GM12878 (cell line): Measurements from ENCODE around the gene HAO2.

Experiments used
- ETV6 ChIP-seq, 2 experiments: fragments of 450-650 bp in 1 of 2; IDR thresholded peaks in 1 of 2; conservative IDR thresholded peaks in 1 of 2; 2 replicates each; pipeline ENCODE4 v1.6.1; 2014; ENCODE audit warnings: antibody characterized with exemption in 1 of 2, borderline replicate concordance in 1 of 2, low read depth in 1 of 2, mild to moderate bottlenecking in 1 of 2, moderate library complexity in 1 of 2
- EZH2 ChIP-seq: IDR thresholded peaks from 2 replicates; pipeline ENCODE4 v1.6.1; 2012; ENCODE audit warnings: low read depth, mild to moderate bottlenecking, control low read depth, inconsistent platforms, low read length, borderline replicate concordance; ENCODE audit not compliant: control insufficient read depth
- MEF2A ChIP-seq: IDR thresholded peaks from 2 replicates; pipeline ENCODE4 v1.6.1; 2011; ENCODE audit warnings: low read depth, mild to moderate bottlenecking, low read length, moderate library complexity; ENCODE audit not compliant: insufficient read depth
- NFIC ChIP-seq: IDR thresholded peaks from 2 replicates; pipeline ENCODE4 v1.6.1; 2012; ENCODE audit warnings: low read depth, mild to moderate bottlenecking, inconsistent platforms, low read length, moderate library complexity
- NRF1 ChIP-seq: conservative IDR thresholded peaks from 2 replicates; pipeline ENCODE4 v1.6.1; 2011; ENCODE audit warnings: mild to moderate bottlenecking, low read depth, low read length, improper control_type of control experiment
- POLR2AphosphoS5 ChIP-seq: IDR thresholded peaks from 2 replicates; pipeline ENCODE4 v1.6.1; 2011; ENCODE audit warnings: mild to moderate bottlenecking, low read length, inconsistent platforms
- SIN3A ChIP-seq: IDR thresholded peaks from 2 replicates; pipeline ENCODE4 v1.6.1; 2012; ENCODE audit warnings: low read depth, low read length, improper control_type of control experiment
- SMAD1 ChIP-seq: fragments of 450-650 bp; IDR thresholded peaks from 2 replicates; pipeline ENCODE4 v1.6.1; 2018; ENCODE audit warnings: mild to moderate bottlenecking, low read depth; ENCODE audit not compliant: partially characterized antibody
- TARDBP ChIP-seq: IDR thresholded peaks from 2 replicates; pipeline ENCODE4 v1.6.1; 2016; ENCODE audit warnings: borderline replicate concordance
- WRNIP1 ChIP-seq: IDR thresholded peaks from 2 replicates; pipeline ENCODE4 v1.6.1; 2011; ENCODE audit warnings: low read depth, low read length, improper control_type of control experiment, borderline replicate concordance
- ZNF274 ChIP-seq: IDR thresholded peaks from one replicate; pipeline ENCODE4 v1.8.0; 2011; ENCODE audit not compliant: insufficient read length, insufficient read depth
- TF ChIP-seq, protein P1 (sequence below), 3 experiments: IDR thresholded peaks in 2 of 3; conservative IDR thresholded peaks in 1 of 3; 2 replicates each; pipeline ENCODE4 v1.5.1; 2011; ENCODE audit warnings: low read depth in 3 of 3, low read length in 3 of 3, mild to moderate bottlenecking in 3 of 3, control low read depth in 2 of 3, moderate library complexity in 2 of 3, inconsistent platforms in 1 of 3, mixed read lengths in 1 of 3; ENCODE audit not compliant: control insufficient read depth in 2 of 3, insufficient read depth in 1 of 3; ENCODE audit errors: extremely low read depth in 1 of 3
- TF ChIP-seq, protein P2 (sequence below): IDR thresholded peaks from 2 replicates; pipeline ENCODE4 v1.6.1; 2012; ENCODE audit warnings: mild to moderate bottlenecking, low read depth, low read length

DNA sequence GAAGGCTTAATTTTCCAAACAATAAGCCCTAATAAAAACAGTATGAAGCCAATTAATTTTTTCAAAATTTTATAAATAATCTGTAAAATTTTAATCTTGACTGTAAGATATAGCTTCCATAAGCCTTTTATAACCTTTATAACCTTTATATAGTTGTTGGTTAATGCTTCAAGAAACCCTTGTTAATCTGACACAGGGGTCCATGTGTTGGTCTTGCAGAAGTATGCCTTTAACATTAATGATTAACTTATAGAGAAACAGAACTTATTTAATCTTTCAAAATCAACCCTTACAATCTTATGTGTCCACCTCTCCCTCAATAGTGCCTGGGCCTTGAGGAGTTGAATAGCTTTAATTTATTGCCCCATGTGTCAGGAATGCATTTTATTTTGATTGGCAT is 23.2 kb upstream of the HAO2 start:
- TF ChIP-seq, protein P1, sequence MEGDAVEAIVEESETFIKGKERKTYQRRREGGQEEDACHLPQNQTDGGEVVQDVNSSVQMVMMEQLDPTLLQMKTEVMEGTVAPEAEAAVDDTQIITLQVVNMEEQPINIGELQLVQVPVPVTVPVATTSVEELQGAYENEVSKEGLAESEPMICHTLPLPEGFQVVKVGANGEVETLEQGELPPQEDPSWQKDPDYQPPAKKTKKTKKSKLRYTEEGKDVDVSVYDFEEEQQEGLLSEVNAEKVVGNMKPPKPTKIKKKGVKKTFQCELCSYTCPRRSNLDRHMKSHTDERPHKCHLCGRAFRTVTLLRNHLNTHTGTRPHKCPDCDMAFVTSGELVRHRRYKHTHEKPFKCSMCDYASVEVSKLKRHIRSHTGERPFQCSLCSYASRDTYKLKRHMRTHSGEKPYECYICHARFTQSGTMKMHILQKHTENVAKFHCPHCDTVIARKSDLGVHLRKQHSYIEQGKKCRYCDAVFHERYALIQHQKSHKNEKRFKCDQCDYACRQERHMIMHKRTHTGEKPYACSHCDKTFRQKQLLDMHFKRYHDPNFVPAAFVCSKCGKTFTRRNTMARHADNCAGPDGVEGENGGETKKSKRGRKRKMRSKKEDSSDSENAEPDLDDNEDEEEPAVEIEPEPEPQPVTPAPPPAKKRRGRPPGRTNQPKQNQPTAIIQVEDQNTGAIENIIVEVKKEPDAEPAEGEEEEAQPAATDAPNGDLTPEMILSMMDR (IDR thresholded peaks at IDR 0.05 in 2 of 3, conservative IDR thresholded peaks at IDR 0.05 in 1 of 3; ENCODE audit: control insufficient read depth in 2 of 3, extremely low read depth in 1 of 3, insufficient read depth in 1 of 3, low read depth in 3 of 3, low read length in 3 of 3): no peak
- TF ChIP-seq WRNIP1: no peak
- TF ChIP-seq SMAD1: no peak
- no peak for TF ChIP-seq NFIC
- TF ChIP-seq POLR2AphosphoS5: no peak
- TF ChIP-seq SIN3A: no peak
- TF ChIP-seq ETV6 (conservative IDR thresholded peaks at IDR 0.05 in 1 of 2, IDR thresholded peaks at IDR 0.05 in 1 of 2; ENCODE audit: borderline replicate concordance in 1 of 2, low read depth in 1 of 2): no peak
- TF ChIP-seq, protein P2, sequence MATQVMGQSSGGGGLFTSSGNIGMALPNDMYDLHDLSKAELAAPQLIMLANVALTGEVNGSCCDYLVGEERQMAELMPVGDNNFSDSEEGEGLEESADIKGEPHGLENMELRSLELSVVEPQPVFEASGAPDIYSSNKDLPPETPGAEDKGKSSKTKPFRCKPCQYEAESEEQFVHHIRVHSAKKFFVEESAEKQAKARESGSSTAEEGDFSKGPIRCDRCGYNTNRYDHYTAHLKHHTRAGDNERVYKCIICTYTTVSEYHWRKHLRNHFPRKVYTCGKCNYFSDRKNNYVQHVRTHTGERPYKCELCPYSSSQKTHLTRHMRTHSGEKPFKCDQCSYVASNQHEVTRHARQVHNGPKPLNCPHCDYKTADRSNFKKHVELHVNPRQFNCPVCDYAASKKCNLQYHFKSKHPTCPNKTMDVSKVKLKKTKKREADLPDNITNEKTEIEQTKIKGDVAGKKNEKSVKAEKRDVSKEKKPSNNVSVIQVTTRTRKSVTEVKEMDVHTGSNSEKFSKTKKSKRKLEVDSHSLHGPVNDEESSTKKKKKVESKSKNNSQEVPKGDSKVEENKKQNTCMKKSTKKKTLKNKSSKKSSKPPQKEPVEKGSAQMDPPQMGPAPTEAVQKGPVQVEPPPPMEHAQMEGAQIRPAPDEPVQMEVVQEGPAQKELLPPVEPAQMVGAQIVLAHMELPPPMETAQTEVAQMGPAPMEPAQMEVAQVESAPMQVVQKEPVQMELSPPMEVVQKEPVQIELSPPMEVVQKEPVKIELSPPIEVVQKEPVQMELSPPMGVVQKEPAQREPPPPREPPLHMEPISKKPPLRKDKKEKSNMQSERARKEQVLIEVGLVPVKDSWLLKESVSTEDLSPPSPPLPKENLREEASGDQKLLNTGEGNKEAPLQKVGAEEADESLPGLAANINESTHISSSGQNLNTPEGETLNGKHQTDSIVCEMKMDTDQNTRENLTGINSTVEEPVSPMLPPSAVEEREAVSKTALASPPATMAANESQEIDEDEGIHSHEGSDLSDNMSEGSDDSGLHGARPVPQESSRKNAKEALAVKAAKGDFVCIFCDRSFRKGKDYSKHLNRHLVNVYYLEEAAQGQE: no peak
- no peak for TF ChIP-seq EZH2
- TF ChIP-seq NRF1: no peak
- no peak for TF ChIP-seq ZNF274
- no peak for TF ChIP-seq MEF2A
- TF ChIP-seq TARDBP: no peak
